Stomach (tissue), 4 donors: ENCODE measurements around the gene FAAP20.

Experiments
- POLR2A ChIP-seq, 4 donors: fragments of 450-650 bp; IDR thresholded peaks; one replicate each; pipeline ENCODE4 v1.6.1; 2016; ENCODE audit warnings: antibody characterized with exemption in 4 of 4, control low read depth in 2 of 4, mild to moderate bottlenecking in 1 of 4, moderate library complexity in 1 of 4
- TF ChIP-seq, protein P1 (sequence below), 7 experiments: fragments of 450-650 bp in 4 of 7; fragments of 200-600 bp in 3 of 7; sonication (generic) in 3 of 7; IDR thresholded peaks; one replicate each; pipeline ENCODE4 v1.5.1; 2016 to 2019; ENCODE audit warnings: antibody characterized with exemption in 7 of 7, control low read depth in 2 of 7, mild to moderate bottlenecking in 1 of 7

DNA sequence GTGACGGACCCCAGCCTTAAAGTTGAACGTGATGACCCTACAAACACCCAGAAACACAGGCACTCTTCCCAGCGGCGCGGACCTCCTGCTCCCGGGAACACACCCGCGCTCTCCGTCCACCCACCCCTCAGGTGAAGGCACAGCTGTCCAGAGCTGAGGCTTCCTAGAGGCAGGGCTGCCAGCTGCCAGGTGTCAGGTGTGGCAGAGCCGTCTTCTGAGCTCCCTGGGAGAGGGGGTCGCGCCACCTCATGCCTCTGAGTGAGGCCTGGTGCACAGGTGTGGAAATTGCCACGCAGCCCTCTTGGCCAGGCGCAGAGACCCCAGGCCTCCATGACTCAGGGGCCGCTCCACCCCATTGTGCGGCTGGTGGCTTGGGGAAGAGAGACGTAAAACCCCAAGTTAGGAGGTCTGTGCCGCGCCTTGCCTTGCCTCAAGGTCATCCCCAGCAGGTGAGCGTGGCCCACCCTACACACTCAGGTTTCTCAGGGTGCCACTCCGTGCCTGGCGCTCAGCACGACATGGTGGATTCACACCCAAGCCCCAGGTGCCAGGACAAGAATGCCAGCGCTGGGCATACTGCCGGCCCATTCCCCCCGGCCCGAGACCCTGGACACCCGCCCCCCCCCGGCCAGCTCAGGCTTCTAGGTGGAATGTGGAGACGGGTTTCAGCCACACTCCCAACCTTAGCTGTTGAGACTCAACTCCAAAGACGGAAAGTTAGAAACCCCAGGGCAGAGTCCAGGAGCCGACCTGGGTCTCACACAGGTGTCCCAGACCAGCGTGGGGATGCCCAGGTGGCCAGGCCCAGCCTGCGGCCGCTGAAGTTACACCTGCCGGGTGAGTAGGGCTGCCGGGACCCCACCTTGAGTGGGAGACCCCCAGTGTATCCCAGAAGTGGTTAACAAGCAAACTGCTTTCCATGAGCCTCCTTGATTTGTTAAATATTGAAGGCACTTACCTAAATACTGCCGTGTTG is 8.4 kb downstream of the FAAP20 start:
- no peak for TF ChIP-seq POLR2A (IDR thresholded peaks at IDR 0.05)
- TF ChIP-seq, protein P1, sequence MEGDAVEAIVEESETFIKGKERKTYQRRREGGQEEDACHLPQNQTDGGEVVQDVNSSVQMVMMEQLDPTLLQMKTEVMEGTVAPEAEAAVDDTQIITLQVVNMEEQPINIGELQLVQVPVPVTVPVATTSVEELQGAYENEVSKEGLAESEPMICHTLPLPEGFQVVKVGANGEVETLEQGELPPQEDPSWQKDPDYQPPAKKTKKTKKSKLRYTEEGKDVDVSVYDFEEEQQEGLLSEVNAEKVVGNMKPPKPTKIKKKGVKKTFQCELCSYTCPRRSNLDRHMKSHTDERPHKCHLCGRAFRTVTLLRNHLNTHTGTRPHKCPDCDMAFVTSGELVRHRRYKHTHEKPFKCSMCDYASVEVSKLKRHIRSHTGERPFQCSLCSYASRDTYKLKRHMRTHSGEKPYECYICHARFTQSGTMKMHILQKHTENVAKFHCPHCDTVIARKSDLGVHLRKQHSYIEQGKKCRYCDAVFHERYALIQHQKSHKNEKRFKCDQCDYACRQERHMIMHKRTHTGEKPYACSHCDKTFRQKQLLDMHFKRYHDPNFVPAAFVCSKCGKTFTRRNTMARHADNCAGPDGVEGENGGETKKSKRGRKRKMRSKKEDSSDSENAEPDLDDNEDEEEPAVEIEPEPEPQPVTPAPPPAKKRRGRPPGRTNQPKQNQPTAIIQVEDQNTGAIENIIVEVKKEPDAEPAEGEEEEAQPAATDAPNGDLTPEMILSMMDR (IDR thresholded peaks at IDR 0.05), result no peak
